B cell (primary cell): Measurements from ENCODE around the gene KISS1R. TPM values are rescaled to one million over a fixed set of nuclear protein-coding genes. Genes with fewer than 3 reads are reported as not detected.

ENCODE experiments used
- ATAC-seq: fragments of 200-7000 bp; cut with Tn5 transposase; one replicate; pipeline ENCODE4 v1.10.0; 2021; ENCODE audit warnings: low read depth, mild to moderate bottlenecking, moderate number of reproducible peaks, moderate library complexity
- CTCF ChIA-PET: fragments of 350-600 bp; sonication (Branson Sonifier 250); formaldehyde crosslinking; loops from one replicate; lab custom pipeline; 2021; ENCODE audit warnings: antibody characterized with exemption, inconsistent platforms; lab: Charles Lee
- POLR2A ChIA-PET: fragments of 350-600 bp; sonication (Branson Sonifier 250); formaldehyde crosslinking; loops from one replicate; lab custom pipeline; 2021; ENCODE audit warnings: antibody characterized with exemption; lab: Charles Lee
- DNase-seq: peaks from one replicate; pipeline ENCODE4 v3.0.0; 2013
- H2AFZ ChIP-seq: 2 replicates; pipeline ENCODE4 v1.6.1; 2012; ENCODE audit warnings: mild to moderate bottlenecking, low read depth, low read length; ENCODE audit not compliant: insufficient read depth, poor library complexity, severe bottlenecking
- H3K27ac ChIP-seq, 2 donors: 1 replicate in 1 of 2; 2 replicates in 1 of 2; pipeline ENCODE4 v1.5.1; 2012 to 2013; ENCODE audit warnings: low read length in 2 of 2, mild to moderate bottlenecking in 2 of 2, moderate library complexity in 1 of 2
- H3K27me3 ChIP-seq, 4 experiments: fragments of 200-600 bp in 1 of 4; sonication (generic) in 1 of 4; replicated peaks in 1 of 4; 1 replicate in 2 of 4; 2 replicates in 2 of 4; pipeline versions ENCODE4 v1.6.1 to v1.7.0; 2013 to 2016; ENCODE audit warnings: low read length in 3 of 4, mild to moderate bottlenecking in 2 of 4, mixed read lengths in 1 of 4, moderate library complexity in 1 of 4; ENCODE audit not compliant: insufficient read depth in 4 of 4, control insufficient read depth in 3 of 4; ENCODE audit errors: control extremely low read depth in 1 of 4
- H3K36me3 ChIP-seq, 2 experiments: replicated peaks in 1 of 2; 1 replicate in 1 of 2; 2 replicates in 1 of 2; pipeline versions ENCODE4 v1.6.1 to v1.7.1; 2013; ENCODE audit warnings: low read length in 1 of 2; ENCODE audit not compliant: insufficient read depth in 2 of 2, control insufficient read depth in 1 of 2; ENCODE audit errors: control extremely low read depth in 1 of 2, extremely low read depth in 1 of 2
- H3K4me1 ChIP-seq, 2 donors: fragments of 200-600 bp in 1 of 2; sonication (generic) in 1 of 2; 1 replicate in 1 of 2; 2 replicates in 1 of 2; pipeline versions ENCODE4 v1.5.1 to v1.6.1; 2013 to 2017; ENCODE audit warnings: low read length in 2 of 2; ENCODE audit not compliant: control insufficient read depth in 2 of 2, insufficient read depth in 2 of 2
- H3K4me2 ChIP-seq: replicated peaks from 2 replicates; pipeline ENCODE3; 2012; ENCODE audit warnings: mild to moderate bottlenecking, low read depth, low read length; ENCODE audit not compliant: poor library complexity, severe bottlenecking
- H3K4me3 ChIP-seq, 5 experiments: fragments of 200-600 bp in 1 of 5; sonication (generic) in 1 of 5; 1 replicate in 3 of 5; 2 replicates in 2 of 5; pipeline versions ENCODE4 v1.5.1 to v1.7.0; 2011 to 2016; ENCODE audit warnings: low read length in 4 of 5, mild to moderate bottlenecking in 4 of 5, low read depth in 2 of 5, control low read depth in 1 of 5, moderate library complexity in 1 of 5; ENCODE audit not compliant: insufficient read depth in 1 of 5; ENCODE audit errors: control extremely low read depth in 1 of 5, extremely low read depth in 1 of 5
- H3K79me2 ChIP-seq: fragments of 200-600 bp; sonication (generic); one replicate; pipeline ENCODE4 v1.6.0; 2016; ENCODE audit warnings: low read length; ENCODE audit not compliant: control insufficient read depth, insufficient read depth
- H3K9ac ChIP-seq: fragments of 200-600 bp; sonication (generic); 2 replicates; pipeline ENCODE4 v1.6.1; 2017; ENCODE audit warnings: mild to moderate bottlenecking, low read length, moderate library complexity
- H3K9me3 ChIP-seq, 3 donors: one replicate each; pipeline versions ENCODE4 v1.6.1 to v1.7.1; 2013; ENCODE audit warnings: low read length in 2 of 3; ENCODE audit not compliant: control insufficient read depth in 2 of 3, insufficient read depth in 1 of 3; ENCODE audit errors: control extremely low read depth in 1 of 3
- H4K20me1 ChIP-seq: 2 replicates; pipeline ENCODE4 v1.6.0; 2012; ENCODE audit warnings: mild to moderate bottlenecking, low read length; ENCODE audit not compliant: insufficient read depth, control insufficient read depth, poor library complexity, severe bottlenecking
- H3K27ac Mint-ChIP-seq: one replicate; pipeline ENCODE4 v1.8.0; 2021; ENCODE audit warnings: mixed read lengths
- H3K27me3 Mint-ChIP-seq: one replicate; pipeline ENCODE4 v1.8.0; 2021; ENCODE audit warnings: mixed read lengths
- H3K4me1 Mint-ChIP-seq: one replicate; pipeline ENCODE4 v1.8.0; 2021; ENCODE audit warnings: mixed read lengths
- H3K4me3 Mint-ChIP-seq: one replicate; pipeline ENCODE4 v1.8.0; 2021; ENCODE audit warnings: mixed read lengths
- H3K9me3 Mint-ChIP-seq: one replicate; pipeline ENCODE4 v1.8.0; 2022; ENCODE audit warnings: mixed read lengths; ENCODE audit not compliant: insufficient read depth
- CTCF ChIP-seq: fragments of 200-600 bp; IDR thresholded peaks from one replicate; pipeline ENCODE4 v1.8.0; 2022; ENCODE audit warnings: antibody characterized with exemption, mild to moderate bottlenecking
- EZH2 ChIP-seq: IDR thresholded peaks from 2 replicates; pipeline ENCODE4 v1.6.1; 2012; ENCODE audit warnings: borderline replicate concordance, low read depth, mild to moderate bottlenecking, moderate library complexity, low read length; ENCODE audit not compliant: insufficient read depth, poor library complexity, severe bottlenecking
- WGBS: methylation state at CpG from one replicate; pipeline ENCODE4 v1.1.5; 2013; ENCODE audit warnings: missing lambda C conversion rate; ENCODE audit not compliant: insufficient coverage; 5-methylcytosine and 5-hydroxymethylcytosine counted together
- intact Hi-C: fragments of 100-400 bp; cut with micrococcal nuclease; formaldehyde crosslinking; loops from one replicate; pipeline ENCODE4 v1.10.0; 2022
- polyA plus RNA-seq: library from polyadenylated mRNA; depleted of rRNA; stranded (reverse); fragments of >200 nt; gene quantifications from 2 replicates; pipeline ENCODE4 v1.2.3, GENCODE V29; 2012
- total RNA-seq, 2 donors: library from RNA; stranded (reverse); fragments of 120-200 nt in 1 of 2; gene quantifications; 1 replicate in 1 of 2; 2 replicates in 1 of 2; pipeline versions ENCODE4 v1.2.3 to v1.2.4, GENCODE V29; 2013 to 2022

The KISS1R gene
- total and polyA plus RNA-seq, 2 donors (not counting 1 experiment from before 2014, with no cell fraction given): 0.79 to 1.3 TPM

GRCh38 chr19:868458-869244 lies 48.5 kb upstream of the KISS1R start:
- no peak overlapping the region for H3K4me3 ChIP-seq
- DNase-seq (no peak), ATAC-seq (no peak)
- no peaks in the 10 kb centered on the region for H3K9me3 Mint-ChIP-seq
- no peak overlapping the region for H3K4me2 ChIP-seq
- no peaks in the 10 kb centered on the region for H3K79me2 ChIP-seq
- peaks cover 0 to 2% (median 0%) of the 10 kb centered on the region in 3 donors for H3K9me3 ChIP-seq
- TF ChIP-seq EZH2 (no peak), CTCF (no peak)
- no peak overlapping the region for H2AFZ ChIP-seq
- no peaks in the 10 kb centered on the region for H3K27me3 Mint-ChIP-seq
- peaks cover 15% of the 10 kb centered on the region for H3K4me1 Mint-ChIP-seq
- H3K27ac Mint-ChIP-seq: no peak overlapping the region
- WGBS: 94% methylated on average over 32 of the region's 34 CpGs
- no peak overlapping the region for H3K4me3 Mint-ChIP-seq
- no peak overlapping the region for H3K9ac ChIP-seq
- CTCF ChIA-PET: no interaction called here
- H3K27ac ChIP-seq: no peak overlapping the region
- peaks cover 0 to 17% of the 10 kb centered on the region in 2 experiments for H3K36me3 ChIP-seq
- intact Hi-C loops: no loop called here
- H3K4me1 ChIP-seq: peaks cover 13 to 27% of the 10 kb centered on the region in 2 donors
- POLR2A ChIA-PET: no interaction called here
- peaks cover 4% of the 10 kb centered on the region for H4K20me1 ChIP-seq
- no peaks in the 10 kb centered on the region for H3K27me3 ChIP-seq
